Small intestine (tissue), 7 donors: ENCODE results near the gene TECPR2. TPM values are rescaled to one million over a fixed set of nuclear protein-coding genes. Genes with fewer than 3 reads are reported as not detected.

Source experiments
- DNase-seq, 2 donors: peaks; one replicate each; pipeline versions ENCODE4 v3.0.0 to v3.0.0-alpha.2; 2013
- FAIRE-seq: peaks from 2 replicates; lab custom pipeline; 2012; peaks lifted over from hg19 to GRCh38; lab: Jason Lieb, UNC
- H3K27ac ChIP-seq, 3 donors: one replicate each; pipeline ENCODE4 v1.5.1; 2013; ENCODE audit warnings: low read length in 2 of 3, mild to moderate bottlenecking in 2 of 3, control low read depth in 1 of 3, inconsistent platforms in 1 of 3, low read depth in 1 of 3, moderate library complexity in 1 of 3
- H3K27me3 ChIP-seq, 3 donors: one replicate each; pipeline ENCODE4 v1.6.1; 2013; ENCODE audit warnings: low read length in 3 of 3, inconsistent platforms in 1 of 3; ENCODE audit not compliant: control insufficient read depth in 3 of 3, insufficient read depth in 3 of 3
- H3K36me3 ChIP-seq, 3 donors: one replicate each; pipeline ENCODE4 v1.6.1; 2013; ENCODE audit warnings: low read length in 3 of 3, inconsistent platforms in 1 of 3, low read depth in 1 of 3, mild to moderate bottlenecking in 1 of 3, moderate library complexity in 1 of 3; ENCODE audit not compliant: control insufficient read depth in 3 of 3, insufficient read depth in 2 of 3
- H3K4me1 ChIP-seq, 3 donors: one replicate each; pipeline ENCODE4 v1.6.1; 2013; ENCODE audit warnings: low read length in 2 of 3, inconsistent platforms in 1 of 3, low read depth in 1 of 3, mild to moderate bottlenecking in 1 of 3, moderate library complexity in 1 of 3; ENCODE audit not compliant: control insufficient read depth in 3 of 3, insufficient read depth in 2 of 3
- H3K4me3 ChIP-seq, 3 donors: one replicate each; pipeline ENCODE4 v1.5.1; 2013; ENCODE audit warnings: low read length in 3 of 3, control low read depth in 1 of 3, inconsistent platforms in 1 of 3, low read depth in 1 of 3, mild to moderate bottlenecking in 1 of 3, moderate library complexity in 1 of 3
- H3K9me3 ChIP-seq, 2 donors: one replicate each; pipeline ENCODE4 v1.6.1; 2013; ENCODE audit warnings: low read depth in 1 of 2, low read length in 1 of 2; ENCODE audit not compliant: control insufficient read depth in 2 of 2, insufficient read depth in 1 of 2
- WGBS, 3 donors: extraction: QIAGEN DNeasy Blood & Tissue Kit; methylation state at CpG; one replicate each; pipeline ENCODE4 v1.1.7; 2013; 5-methylcytosine and 5-hydroxymethylcytosine counted together
- polyA plus RNA-seq, 4 donors: library from polyadenylated mRNA; stranded (reverse) in 3 of 4; unstranded in 1 of 4; fragments of 200-250 nt in 3 of 4; fragments of 120-200 nt in 1 of 4; gene quantifications; one replicate each; pipeline versions ENCODE4 v1.2.1 to v1.2.3, GENCODE V29; 2013
- donor health status: healthy with polysubstance abuse.
- donor health status: control.
- donor health status: control.
- donor health status: Bipolar disorder and iron deficiency.
- donor health status: healthy.

The TECPR2 gene
- polyA plus RNA-seq, 4 donors, result 3.2 to 10.6 (median 7.6) TPM

- 33 to 55% (median 40%) methylated on average over 3 of the region's 3 CpGs for WGBS, 3 donors
- Histone ChIP-seq H3K27me3 (no peaks in the 10 kb centered on the region), H3K9me3 (no peaks in the 10 kb centered on the region), H3K4me1 (peaks cover 4 to 32% (median 5%) of the 10 kb centered on the region in 3 donors), H3K4me3 (no peak overlapping the region), H3K27ac (peak overlapping the region in 2 of 3 donors; percentile 72 to 79), H3K36me3 (no peaks in the 10 kb centered on the region)
- DNase-seq (no peak), FAIRE-seq (no peak)
These were observed 160.4 kb downstream of the TECPR2 start for GRCh38 chr14:102523200-102523568.

DNA sequence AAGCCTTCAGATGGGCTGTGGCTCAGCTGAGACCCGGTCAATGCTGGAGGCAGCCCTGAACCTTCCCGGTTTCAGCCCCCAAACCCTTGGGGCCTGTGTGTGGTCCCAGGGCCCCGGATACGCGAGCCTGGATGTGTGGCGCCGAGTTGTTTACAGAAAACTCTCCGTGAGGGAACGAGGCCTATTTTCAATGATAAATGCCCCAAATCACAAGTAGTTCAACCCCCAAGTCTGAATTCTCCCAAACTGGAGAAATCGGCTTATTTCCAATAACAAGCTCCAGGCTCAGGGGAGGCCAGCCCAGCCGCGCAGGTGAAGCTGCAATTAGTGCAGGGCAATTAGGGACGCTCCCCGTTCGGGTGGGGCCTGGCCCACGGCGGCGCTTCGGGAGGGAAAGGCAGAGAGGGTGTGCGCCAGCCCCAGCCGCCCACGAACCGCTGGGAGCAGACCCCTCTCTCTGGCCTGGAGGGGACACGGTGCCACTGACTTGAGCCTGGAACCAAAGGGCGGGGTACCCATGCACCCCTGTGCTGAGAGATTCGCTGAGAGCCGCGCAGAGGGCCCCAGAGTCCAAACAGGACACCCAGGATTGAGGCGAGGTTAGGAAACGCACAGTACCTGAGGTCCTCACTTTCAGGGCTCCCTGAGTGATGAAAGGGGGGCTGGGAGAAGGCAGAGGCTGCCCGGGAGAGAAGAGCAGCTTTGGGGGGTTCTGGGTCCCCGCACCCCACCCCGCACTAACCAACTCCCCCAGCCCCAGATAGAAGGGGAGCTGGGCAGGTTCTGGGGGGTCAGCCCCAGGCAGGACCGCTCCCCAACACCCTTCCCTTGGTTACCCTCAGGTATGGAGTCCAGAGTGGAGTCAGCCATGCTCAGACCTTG lies 161.1 kb downstream of the TECPR2 start:
- Histone ChIP-seq H3K36me3 (no peaks in the 10 kb centered on the region), H3K27me3 (no peaks in the 10 kb centered on the region), H3K4me1 (peaks cover 5 to 32% (median 6%) of the 10 kb centered on the region in 3 donors), H3K27ac (peak overlapping the region; percentile 72 to 95 (median 79)), H3K4me3 (peak overlapping the region in 2 of 3 donors; percentile 49 to 50), H3K9me3 (no peaks in the 10 kb centered on the region)
- FAIRE-seq (no peak), DNase-seq (peak; percentile 71 to 80)
- 14 to 33% (median 22%) methylated on average over 31 to 34 of the region's 34 CpGs for WGBS, 3 donors

- Histone ChIP-seq H3K36me3 (no peaks in the 10 kb centered on the region), H3K4me3 (peak overlapping the region in 2 of 3 donors; percentile 49 to 50), H3K27ac (peak overlapping the region; percentile 72 to 95 (median 95)), H3K4me1 (peaks cover 5 to 32% (median 6%) of the 10 kb centered on the region in 3 donors), H3K9me3 (no peaks in the 10 kb centered on the region), H3K27me3 (no peaks in the 10 kb centered on the region)
- peak; percentile 98 to 99 for DNase-seq
- 0% methylated on average over 29 to 32 of the region's 32 CpGs for WGBS, 3 donors
- no peak for FAIRE-seq
These were observed 161.9 kb downstream of the TECPR2 start for GRCh38 chr14:102524451-102525218.

- Histone ChIP-seq H3K4me1 (peaks cover 5 to 32% (median 6%) of the 10 kb centered on the region in 3 donors), H3K9me3 (no peaks in the 10 kb centered on the region), H3K4me3 (peak overlapping the region in 2 of 3 donors; percentile 49 to 50), H3K27me3 (no peaks in the 10 kb centered on the region), H3K36me3 (no peaks in the 10 kb centered on the region), H3K27ac (peak overlapping the region; percentile 72 to 95 (median 95))
- FAIRE-seq (no peak), DNase-seq (peak in 1 of 2 donors; percentile 74)
- WGBS, 3 donors, result 1 to 3% (median 1%) methylated on average over 11 of the region's 11 CpGs
These were observed 162.6 kb downstream of the TECPR2 start for GRCh38 chr14:102525219-102525928.

DNA sequence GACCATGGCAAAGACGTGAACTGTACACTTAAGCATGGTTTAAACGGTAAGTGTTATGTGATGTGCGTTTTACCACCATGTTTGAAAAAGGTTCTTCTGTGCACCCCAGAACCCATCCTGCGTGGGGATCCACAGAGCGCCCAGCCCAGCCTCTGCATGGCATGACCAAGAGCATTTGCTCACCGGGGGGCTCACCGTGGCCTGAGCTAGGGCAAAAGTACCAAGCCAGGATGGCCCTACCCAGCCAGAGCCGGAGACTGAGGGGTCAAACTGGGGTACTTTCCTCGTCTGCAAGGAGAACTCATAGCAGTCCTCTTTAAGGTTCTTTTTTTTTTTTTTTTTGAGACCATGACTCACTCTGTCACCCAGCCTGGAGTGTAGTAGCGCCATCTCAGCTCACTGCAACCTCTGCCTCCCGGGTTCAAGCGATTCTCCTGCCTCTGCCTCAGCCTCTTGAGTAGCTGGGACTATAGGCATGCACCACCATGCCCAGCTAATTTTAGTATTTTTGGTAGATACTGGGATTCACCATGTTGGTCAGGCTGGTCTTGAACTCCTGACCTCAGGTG lies 163.3 kb downstream of the TECPR2 start:
- Histone ChIP-seq H3K27me3 (no peaks in the 10 kb centered on the region), H3K27ac (peak overlapping the region; percentile 41 to 95 (median 72)), H3K36me3 (no peaks in the 10 kb centered on the region), H3K4me3 (no peak overlapping the region), H3K9me3 (no peaks in the 10 kb centered on the region), H3K4me1 (peaks cover 5 to 37% (median 6%) of the 10 kb centered on the region in 3 donors)
- no peak for FAIRE-seq
- 66 to 80% (median 75%) methylated on average over 12 of the region's 12 CpGs for WGBS, 3 donors
- no peak for DNase-seq

DNA sequence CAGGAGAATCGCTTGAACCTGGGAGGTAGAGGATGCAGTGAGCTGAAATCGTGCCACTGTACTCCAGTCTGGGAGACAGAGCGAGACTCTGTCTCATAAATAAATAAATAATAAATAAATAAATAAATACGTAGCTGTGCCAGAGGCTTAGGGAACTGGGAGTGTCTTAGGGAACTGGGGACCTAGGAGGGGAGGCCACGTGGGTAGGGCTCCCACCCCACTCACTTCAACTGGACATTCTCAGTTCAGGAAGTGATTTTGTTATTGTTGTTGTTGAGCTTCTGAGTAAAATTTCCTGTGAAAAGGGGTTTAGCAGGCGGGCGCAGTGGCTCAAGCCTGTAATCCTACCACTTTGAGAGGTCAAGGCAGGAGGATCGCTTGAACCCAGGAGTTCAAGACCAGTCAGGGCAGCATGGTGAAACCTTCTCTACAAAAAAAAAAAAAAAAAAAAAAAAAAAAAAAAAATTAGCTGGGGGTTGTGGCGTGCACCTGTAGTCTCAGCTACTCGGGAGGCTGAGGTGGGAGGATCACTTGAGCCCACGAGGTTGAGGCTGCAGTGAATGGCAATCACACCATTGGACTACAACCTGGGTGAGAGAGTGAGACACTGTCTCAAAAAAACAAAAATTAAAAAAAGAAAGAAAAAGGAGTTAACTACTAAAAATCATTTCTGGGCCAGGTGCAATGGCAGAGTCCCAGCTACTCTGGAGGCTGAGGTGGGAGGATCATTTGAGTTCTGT lies 165.9 kb downstream of the TECPR2 start:
- peak overlapping the region in 1 of 3 donors; percentile 27 for H3K27ac ChIP-seq
- FAIRE-seq, result no peak

DNA sequence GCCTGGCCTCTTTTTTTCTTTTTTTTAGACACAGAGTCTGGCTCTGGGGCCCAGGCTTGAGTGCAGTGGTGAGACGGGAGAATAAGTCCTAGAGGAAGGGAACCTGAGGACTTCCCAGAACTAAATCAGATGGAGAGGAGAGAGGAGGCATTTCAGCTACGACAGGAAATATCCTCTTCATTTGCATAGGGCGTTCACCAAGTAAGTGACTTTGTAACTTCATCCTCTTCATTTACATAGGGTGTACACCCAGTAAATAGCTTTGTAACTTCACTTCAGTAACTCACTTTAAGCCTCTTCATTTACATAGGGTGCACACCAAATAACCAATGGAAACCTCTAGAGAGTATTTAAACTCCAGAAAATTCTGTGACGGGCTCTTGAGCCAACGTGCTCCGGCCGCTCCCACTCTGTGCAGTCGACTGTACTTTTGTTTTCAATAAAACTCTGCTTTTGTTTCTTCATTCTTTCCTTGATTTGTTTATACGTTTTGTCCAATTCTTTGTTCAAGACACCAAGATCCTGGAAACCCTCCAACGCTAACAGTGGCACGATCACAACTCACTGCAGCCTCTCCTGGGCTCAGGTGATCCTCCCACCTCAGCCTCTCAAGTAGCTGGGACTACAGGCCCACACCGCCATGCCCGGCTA lies 168.2 kb downstream of the TECPR2 start:
- FAIRE-seq (no peak), DNase-seq (peak; percentile 59 to 81)
- Histone ChIP-seq H3K27me3 (no peaks in the 10 kb centered on the region), H3K4me1 (peaks cover 0 to 26% (median 5%) of the 10 kb centered on the region in 3 donors), H3K9me3 (no peaks in the 10 kb centered on the region), H3K4me3 (no peak overlapping the region), H3K27ac (peak overlapping the region; percentile 51 to 93 (median 53)), H3K36me3 (no peaks in the 10 kb centered on the region)
- WGBS, 3 donors, result 39 to 55% (median 44%) methylated on average over 13 of the region's 13 CpGs

More for the DNA sequence above, 165.9 kb downstream of the TECPR2 start:
- Histone ChIP-seq H3K9me3 (no peaks in the 10 kb centered on the region), H3K27me3 (no peaks in the 10 kb centered on the region), H3K4me3 (no peak overlapping the region), H3K36me3 (no peaks in the 10 kb centered on the region), H3K4me1 (peaks cover 5 to 38% (median 6%) of the 10 kb centered on the region in 3 donors)
- 79 to 85% (median 80%) methylated on average over 11 of the region's 11 CpGs for WGBS, 3 donors
- DNase-seq, result no peak
